Upper lobe of left lung (tissue), 6 donors: ENCODE data around the gene GATD1. TPM values are rescaled to one million over a fixed set of nuclear protein-coding genes. Genes with fewer than 3 reads are reported as not detected.
A peak's percentile ranks its signal among the peaks of the same experiment; 100 is the strongest.

Experiments
- ATAC-seq, 2 donors: fragments of 200-7000 bp; cut with Tn5 transposase; one replicate each; pipeline ENCODE4 v1.9.1; 2022; ENCODE audit warnings: mild to moderate bottlenecking in 2 of 2, moderate library complexity in 2 of 2; ENCODE audit not compliant: low FRiP score in 2 of 2
- DNase-seq, 2 donors: peaks; one replicate each; pipeline ENCODE4 v3.0.0-alpha.2; 2019 to 2020
- H3K27ac ChIP-seq, 4 donors: fragments of 200-600 bp; sonication (generic); one replicate each; pipeline ENCODE4 v1.5.1; 2016 to 2019
- H3K27me3 ChIP-seq, 4 donors: fragments of 200-600 bp; sonication (generic); one replicate each; pipeline ENCODE4 v1.5.1; 2017 to 2019
- H3K36me3 ChIP-seq, 4 donors: fragments of 200-600 bp; sonication (generic); one replicate each; pipeline ENCODE4 v1.5.1; 2016 to 2019
- H3K4me1 ChIP-seq, 4 donors: fragments of 200-600 bp; sonication (generic); one replicate each; pipeline ENCODE4 v1.5.1; 2018 to 2019
- H3K4me3 ChIP-seq, 4 donors: fragments of 200-600 bp; sonication (generic); one replicate each; pipeline ENCODE4 v1.5.1; 2017 to 2019; ENCODE audit warnings: mild to moderate bottlenecking in 2 of 4, moderate library complexity in 1 of 4
- H3K9me3 ChIP-seq, 4 donors: fragments of 200-600 bp; sonication (generic); one replicate each; pipeline ENCODE4 v1.5.1; 2018 to 2019
- EP300 ChIP-seq, 4 donors: sonication (generic); formaldehyde crosslinking; IDR thresholded peaks; one replicate each; pipeline ENCODE4 v1.5.1; 2017; ENCODE audit warnings: antibody characterized with exemption in 4 of 4, control low read depth in 2 of 4
- POLR2A ChIP-seq, 4 donors: fragments of 450-650 bp; IDR thresholded peaks; one replicate each; pipeline ENCODE4 v1.5.1; 2016 to 2017; ENCODE audit warnings: antibody characterized with exemption in 4 of 4, mild to moderate bottlenecking in 2 of 4
- POLR2AphosphoS5 ChIP-seq, 2 donors: sonication (generic); formaldehyde crosslinking; IDR thresholded peaks; one replicate each; pipeline ENCODE4 v1.5.1; 2017; ENCODE audit warnings: antibody characterized with exemption in 2 of 2
- WGBS, 2 donors: methylation state at CpG; one replicate each; pipeline ENCODE4 v1.1.5; 2017 to 2018; 5-methylcytosine and 5-hydroxymethylcytosine counted together
- total RNA-seq, 6 donors: library from RNA; depleted of rRNA in 4 of 6; stranded (reverse); fragments of >200 nt in 4 of 6; gene quantifications; one replicate each; pipeline versions ENCODE4 v1.1.0 to v1.2.1, GENCODE V29; 2016 to 2021
- TF ChIP-seq, protein P1 (sequence below), 6 experiments: fragments of 450-650 bp in 4 of 6; fragments of 200-600 bp in 2 of 6; sonication (generic) in 2 of 6; IDR thresholded peaks; one replicate each; pipeline ENCODE4 v1.5.1; 2016 to 2019; ENCODE audit warnings: antibody characterized with exemption in 6 of 6
- donor health status: DM: no; HTN: no; CAD: no; lungs with moderate emphysema.
- donor health status: DM: no; HTN: yes; CAD: no; lungs with severe emphysema.

Gene GATD1
- total RNA-seq, 6 donors from 2014 or later = 14.8 to 77.7 (median 63.6) TPM

GRCh38 chr11:779955-780532, 2.8 kb upstream of the GATD1 start:
- WGBS, 2 donors = 95 to 98% methylated on average over 15 to 16 of the region's 16 CpGs
- Histone ChIP-seq H3K27me3 (no peaks in the 10 kb centered on the region), H3K36me3 (no peaks in the 10 kb centered on the region), H3K4me3 (no peak overlapping the region), H3K27ac (no peak overlapping the region), H3K4me1 (peaks cover 22 to 39% (median 35%) of the 10 kb centered on the region in 4 donors), H3K9me3 (no peaks in the 10 kb centered on the region)
- ATAC-seq = no peak
- peak in 1 of 2 donors; percentile 41 for DNase-seq
- TF ChIP-seq EP300 (IDR thresholded peaks at IDR 0.05) (no peak), POLR2AphosphoS5 (IDR thresholded peaks at IDR 0.05) (no peak), POLR2A (IDR thresholded peaks at IDR 0.05) (no peak)
- TF ChIP-seq, protein P1, sequence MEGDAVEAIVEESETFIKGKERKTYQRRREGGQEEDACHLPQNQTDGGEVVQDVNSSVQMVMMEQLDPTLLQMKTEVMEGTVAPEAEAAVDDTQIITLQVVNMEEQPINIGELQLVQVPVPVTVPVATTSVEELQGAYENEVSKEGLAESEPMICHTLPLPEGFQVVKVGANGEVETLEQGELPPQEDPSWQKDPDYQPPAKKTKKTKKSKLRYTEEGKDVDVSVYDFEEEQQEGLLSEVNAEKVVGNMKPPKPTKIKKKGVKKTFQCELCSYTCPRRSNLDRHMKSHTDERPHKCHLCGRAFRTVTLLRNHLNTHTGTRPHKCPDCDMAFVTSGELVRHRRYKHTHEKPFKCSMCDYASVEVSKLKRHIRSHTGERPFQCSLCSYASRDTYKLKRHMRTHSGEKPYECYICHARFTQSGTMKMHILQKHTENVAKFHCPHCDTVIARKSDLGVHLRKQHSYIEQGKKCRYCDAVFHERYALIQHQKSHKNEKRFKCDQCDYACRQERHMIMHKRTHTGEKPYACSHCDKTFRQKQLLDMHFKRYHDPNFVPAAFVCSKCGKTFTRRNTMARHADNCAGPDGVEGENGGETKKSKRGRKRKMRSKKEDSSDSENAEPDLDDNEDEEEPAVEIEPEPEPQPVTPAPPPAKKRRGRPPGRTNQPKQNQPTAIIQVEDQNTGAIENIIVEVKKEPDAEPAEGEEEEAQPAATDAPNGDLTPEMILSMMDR (IDR thresholded peaks at IDR 0.05) = no peak

GRCh38 chr11:778976-779954, 2.0 kb upstream of the GATD1 start:
- Histone ChIP-seq H3K9me3 (no peaks in the 10 kb centered on the region), H3K27me3 (no peaks in the 10 kb centered on the region), H3K4me1 (peaks cover 23 to 45% (median 37%) of the 10 kb centered on the region in 4 donors), H3K27ac (no peak overlapping the region), H3K4me3 (no peak overlapping the region), H3K36me3 (peaks cover 0 to 1% (median 0%) of the 10 kb centered on the region in 4 donors)
- ATAC-seq (no peak), DNase-seq (peak in 1 of 2 donors; percentile 48)
- WGBS, 2 donors = 97 to 99% methylated on average over 10 to 22 of the region's 23 CpGs
- TF ChIP-seq POLR2A (IDR thresholded peaks at IDR 0.05) (no peak), POLR2AphosphoS5 (IDR thresholded peaks at IDR 0.05) (no peak), EP300 (IDR thresholded peaks at IDR 0.05) (no peak)
- TF ChIP-seq, protein P1 (IDR thresholded peaks at IDR 0.05) = no peak

- H3K27ac ChIP-seq = peak overlapping the region; percentile 84 to 92 (median 88)
- ATAC-seq = peak in 1 of 2 donors; percentile 69
- peaks cover 1 to 27% (median 22%) of the 10 kb centered on the region in 4 donors for H3K36me3 ChIP-seq
- TF ChIP-seq, protein P1 (IDR thresholded peaks at IDR 0.05) = no peak
- TF ChIP-seq EP300 (IDR thresholded peaks at IDR 0.05) = no peak
- TF ChIP-seq POLR2AphosphoS5 (IDR thresholded peaks at IDR 0.05) = no peak
- no peak for TF ChIP-seq POLR2A (IDR thresholded peaks at IDR 0.05)
- no peaks in the 10 kb centered on the region for H3K9me3 ChIP-seq
- H3K27me3 ChIP-seq = no peaks in the 10 kb centered on the region
- H3K4me1 ChIP-seq = peaks cover 15 to 46% (median 32%) of the 10 kb centered on the region in 4 donors
- WGBS, 2 donors = 0 to 3% methylated on average over 16 to 19 of the region's 65 CpGs
- H3K4me3 ChIP-seq = peak overlapping the region; percentile 67 to 99 (median 88)
- DNase-seq = peak in 1 of 2 donors; percentile 88
Observed at GRCh38 chr11:776561-777287, 563 bp downstream of the GATD1 start.

DNA sequence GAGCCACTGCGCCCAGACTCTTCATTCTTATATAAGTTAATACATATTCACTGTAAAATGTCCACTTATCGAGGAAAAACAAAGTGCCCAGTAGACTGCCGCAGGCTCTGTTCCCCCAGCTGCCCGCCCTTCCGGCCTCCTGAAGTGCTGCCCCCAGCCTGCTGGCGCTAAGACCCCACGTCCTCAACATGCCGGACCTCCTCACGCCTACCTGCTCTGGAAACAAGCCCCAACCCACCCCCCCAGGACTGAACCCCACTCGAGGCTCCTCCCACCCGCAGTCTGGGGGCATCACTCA, 1.1 kb downstream of the GATD1 start:
- Histone ChIP-seq H3K27ac (peak overlapping the region in 2 of 4 donors; percentile 90 to 92), H3K4me1 (peaks cover 15 to 46% (median 32%) of the 10 kb centered on the region in 4 donors), H3K4me3 (peak overlapping the region; percentile 67 to 99 (median 88)), H3K9me3 (no peaks in the 10 kb centered on the region), H3K27me3 (no peaks in the 10 kb centered on the region), H3K36me3 (peaks cover 5 to 32% (median 26%) of the 10 kb centered on the region in 4 donors)
- DNase-seq (no peak), ATAC-seq (no peak)
- WGBS, 2 donors = 28 to 38% methylated on average over 8 to 9 of the region's 11 CpGs
- TF ChIP-seq POLR2A (IDR thresholded peaks at IDR 0.05) (no peak), POLR2AphosphoS5 (IDR thresholded peaks at IDR 0.05) (no peak), EP300 (IDR thresholded peaks at IDR 0.05) (no peak)
- TF ChIP-seq, protein P1 (IDR thresholded peaks at IDR 0.05) = no peak
